Measurements from ENCODE around the gene C3orf62. TPM values are rescaled to one million over a fixed set of nuclear protein-coding genes. Genes with fewer than 3 reads are reported as not detected.

The C3orf62 gene
- total RNA-seq, 2 experiments from 2014 or later: 6.4 to 11.7 TPM

GRCh38 chr3:49300595-49300994 is 23.6 kb upstream of the C3orf62 start:
- H3K4me2 ChIP-seq (ENCODE audit: low read length): no peak overlapping the region
- no peak overlapping the region for H2AFZ ChIP-seq (ENCODE audit: low read length)
- no peaks in the 10 kb centered on the region for H3K4me1 ChIP-seq (ENCODE audit: insufficient read depth, low read length, poor library complexity, severe bottlenecking)
- no peak for DNase-seq (ENCODE audit: low spot score)
- no TSS peak for BruUV-seq (replicated peaks)
- H3K79me2 ChIP-seq (ENCODE audit: insufficient read depth, low read depth, low read length): no peaks in the 10 kb centered on the region
- no peak overlapping the region for H3K27ac ChIP-seq (ENCODE audit: low read depth, low read length, poor library complexity, severe bottlenecking)
- peaks cover 84% of the 10 kb centered on the region for H3K36me3 ChIP-seq (ENCODE audit: insufficient read depth, low read length)
- H3K9me3 ChIP-seq (ENCODE audit: low read length): no peaks in the 10 kb centered on the region
- ChIA-PET POLR2A (no interaction called here), CTCF (ENCODE audit: unreplicated experiment) (no interaction called here)
- no peak for TF ChIP-seq EZH2phosphoT487 (IDR thresholded peaks at IDR 0.05; ENCODE audit: borderline replicate concordance, low read depth, low read length)
- no peak for TF ChIP-seq CTCF (conservative IDR thresholded peaks at IDR 0.05; ENCODE audit: low read length)
- H3K4me3 ChIP-seq (ENCODE audit: low read depth, low read length, poor library complexity, severe bottlenecking): no peak overlapping the region
- H3K9me2 ChIP-seq (ENCODE audit: insufficient read depth, low read length): no peaks in the 10 kb centered on the region
- intact Hi-C loops (cut with micrococcal nuclease; ENCODE audit: unreplicated experiment): no loop called here
- H4K20me1 ChIP-seq (ENCODE audit: insufficient read depth, low read length): no peaks in the 10 kb centered on the region

GRCh38 chr3:49298511-49298910 is 21.5 kb upstream of the C3orf62 start:
- no peak for DNase-seq (ENCODE audit: low spot score)
- Histone ChIP-seq H2AFZ (ENCODE audit: low read length) (no peak overlapping the region), H4K20me1 (ENCODE audit: insufficient read depth, low read length) (no peaks in the 10 kb centered on the region), H3K4me3 (ENCODE audit: low read depth, low read length, poor library complexity, severe bottlenecking) (no peak overlapping the region), H3K9me2 (ENCODE audit: insufficient read depth, low read length) (no peaks in the 10 kb centered on the region), H3K27ac (ENCODE audit: low read depth, low read length, poor library complexity, severe bottlenecking) (no peak overlapping the region), H3K36me3 (ENCODE audit: insufficient read depth, low read length) (peaks cover 90% of the 10 kb centered on the region), H3K9me3 (ENCODE audit: low read length) (no peaks in the 10 kb centered on the region), H3K79me2 (ENCODE audit: insufficient read depth, low read depth, low read length) (no peaks in the 10 kb centered on the region), H3K4me2 (ENCODE audit: low read length) (no peak overlapping the region), H3K4me1 (ENCODE audit: insufficient read depth, low read length, poor library complexity, severe bottlenecking) (no peaks in the 10 kb centered on the region)
- ChIA-PET POLR2A (interaction anchor here (0.6 kb wide), 1 partner anchor 151 kb away, joined by 3 read pairs; no protein-coding TSS in a partner anchor), CTCF (ENCODE audit: unreplicated experiment) (no interaction called here)
- intact Hi-C loops (cut with micrococcal nuclease; ENCODE audit: unreplicated experiment): no loop called here
- no TSS peak for BruUV-seq (replicated peaks)
- TF ChIP-seq EZH2phosphoT487 (IDR thresholded peaks at IDR 0.05; ENCODE audit: borderline replicate concordance, low read depth, low read length) (no peak), CTCF (conservative IDR thresholded peaks at IDR 0.05; ENCODE audit: low read length) (no peak)

- DNase-seq (ENCODE audit: low spot score): no peak
- Histone ChIP-seq H3K4me3 (ENCODE audit: low read depth, low read length, poor library complexity, severe bottlenecking) (no peak overlapping the region), H2AFZ (ENCODE audit: low read length) (no peak overlapping the region), H3K9me2 (ENCODE audit: insufficient read depth, low read length) (no peaks in the 10 kb centered on the region), H4K20me1 (ENCODE audit: insufficient read depth, low read length) (no peaks in the 10 kb centered on the region), H3K4me1 (ENCODE audit: insufficient read depth, low read length, poor library complexity, severe bottlenecking) (no peaks in the 10 kb centered on the region), H3K79me2 (ENCODE audit: insufficient read depth, low read depth, low read length) (no peaks in the 10 kb centered on the region), H3K4me2 (ENCODE audit: low read length) (no peak overlapping the region), H3K27ac (ENCODE audit: low read depth, low read length, poor library complexity, severe bottlenecking) (no peak overlapping the region), H3K36me3 (ENCODE audit: insufficient read depth, low read length) (peaks cover 92% of the 10 kb centered on the region), H3K9me3 (ENCODE audit: low read length) (no peaks in the 10 kb centered on the region)
- CTCF ChIA-PET (ENCODE audit: unreplicated experiment): no interaction called here
- POLR2A ChIA-PET: interaction anchor here (1.1 kb wide), 1 partner anchor 12 kb away, joined by 3 read pairs; no protein-coding TSS in a partner anchor
- TF ChIP-seq EZH2phosphoT487 (IDR thresholded peaks at IDR 0.05; ENCODE audit: borderline replicate concordance, low read depth, low read length) (no peak), CTCF (conservative IDR thresholded peaks at IDR 0.05; ENCODE audit: low read length) (no peak)
- intact Hi-C loops (cut with micrococcal nuclease; ENCODE audit: unreplicated experiment): no loop called here
- BruUV-seq (replicated peaks): no TSS peak
Observed at GRCh38 chr3:49296781-49297411, 19.9 kb upstream of the C3orf62 start.
